ENCODE measurements around the gene ANO2. TPM values are rescaled to one million over a fixed set of nuclear protein-coding genes. Genes with fewer than 3 reads are reported as not detected.
A peak's percentile ranks its signal among the peaks of the same experiment; 100 is the strongest.

Gene ANO2
- total RNA-seq, 2 donors from 2014 or later: 14.3 to 28.5 TPM

- TF ChIP-seq CTCF (conservative IDR thresholded peaks at IDR 0.05): no peak
- peaks cover 7% of the 10 kb centered on the region for H3K9me3 Mint-ChIP-seq
- Histone ChIP-seq H3K27ac (ENCODE audit: low read depth, low read length) (no peak overlapping the region), H3K4me1 (ENCODE audit: control insufficient read depth, insufficient read depth, low read length) (no peaks in the 10 kb centered on the region), H3K9ac (ENCODE audit: extremely low read depth, low read length, poor library complexity, severe bottlenecking) (no peak overlapping the region), H3K4me3 (ENCODE audit: low read length) (no peak overlapping the region), H3K36me3 (ENCODE audit: control insufficient read depth, insufficient read depth, low read length) (no peaks in the 10 kb centered on the region), H3K9me3 (ENCODE audit: control insufficient read depth, low read length) (no peaks in the 10 kb centered on the region), H3K27me3 (ENCODE audit: control insufficient read depth, insufficient read depth, low read length, poor library complexity, severe bottlenecking) (no peaks in the 10 kb centered on the region)
- H3K4me1 Mint-ChIP-seq: peaks cover 16% of the 10 kb centered on the region
- H3K27ac Mint-ChIP-seq: peak overlapping the region; percentile 0
- H3K36me3 Mint-ChIP-seq (ENCODE audit: low read depth): peaks cover 31% of the 10 kb centered on the region
- peak; percentile 64 for DNase-seq
- no peak overlapping the region for H3K4me3 Mint-ChIP-seq
- WGBS, 2 experiments (ENCODE audit: insufficient coverage in 1 of 2, insufficient read length in 1 of 2): 45 to 55% methylated on average over 2 to 3 of the region's 4 CpGs
- H3K27me3 Mint-ChIP-seq (ENCODE audit: insufficient read depth): no peaks in the 10 kb centered on the region
These were observed 387.2 kb downstream of the ANO2 start for GRCh38 chr12:5557906-5558305.

- Mint-ChIP-seq H3K4me1 (peaks cover 16% of the 10 kb centered on the region), H3K27ac (no peak overlapping the region), H3K9me3 (peaks cover 12% of the 10 kb centered on the region), H3K27me3 (ENCODE audit: insufficient read depth) (no peaks in the 10 kb centered on the region), H3K36me3 (ENCODE audit: low read depth) (peaks cover 30% of the 10 kb centered on the region), H3K4me3 (no peak overlapping the region)
- H3K9ac ChIP-seq (ENCODE audit: extremely low read depth, low read length, poor library complexity, severe bottlenecking): no peak overlapping the region
- no peaks in the 10 kb centered on the region for H3K36me3 ChIP-seq (ENCODE audit: control insufficient read depth, insufficient read depth, low read length)
- H3K27ac ChIP-seq (ENCODE audit: low read depth, low read length): no peak overlapping the region
- H3K27me3 ChIP-seq (ENCODE audit: control insufficient read depth, insufficient read depth, low read length, poor library complexity, severe bottlenecking): no peaks in the 10 kb centered on the region
- no peak for TF ChIP-seq CTCF (conservative IDR thresholded peaks at IDR 0.05)
- H3K4me3 ChIP-seq (ENCODE audit: low read length): no peak overlapping the region
- 85 to 93% methylated on average over 5 to 6 of the region's 6 CpGs for WGBS, 2 experiments (ENCODE audit: insufficient coverage in 1 of 2, insufficient read length in 1 of 2)
- H3K9me3 ChIP-seq (ENCODE audit: control insufficient read depth, low read length): no peaks in the 10 kb centered on the region
- DNase-seq: peak; percentile 40
- H3K4me1 ChIP-seq (ENCODE audit: control insufficient read depth, insufficient read depth, low read length): no peaks in the 10 kb centered on the region
These were observed 387.9 kb downstream of the ANO2 start for GRCh38 chr12:5556946-5557673.

- no peaks in the 10 kb centered on the region for H3K4me1 ChIP-seq (ENCODE audit: control insufficient read depth, insufficient read depth, low read length)
- H3K9me3 ChIP-seq (ENCODE audit: control insufficient read depth, low read length): no peaks in the 10 kb centered on the region
- 86 to 93% methylated on average over 6 to 13 of the region's 13 CpGs for WGBS, 2 experiments (ENCODE audit: insufficient coverage in 1 of 2, insufficient read length in 1 of 2)
- Mint-ChIP-seq H3K27ac (no peak overlapping the region), H3K36me3 (ENCODE audit: low read depth) (peaks cover 26% of the 10 kb centered on the region), H3K9me3 (peaks cover 12% of the 10 kb centered on the region), H3K4me3 (no peak overlapping the region), H3K27me3 (ENCODE audit: insufficient read depth) (peaks cover 10% of the 10 kb centered on the region), H3K4me1 (peaks cover 16% of the 10 kb centered on the region)
- H3K4me3 ChIP-seq (ENCODE audit: low read length): no peak overlapping the region
- H3K27me3 ChIP-seq (ENCODE audit: control insufficient read depth, insufficient read depth, low read length, poor library complexity, severe bottlenecking): no peaks in the 10 kb centered on the region
- H3K27ac ChIP-seq (ENCODE audit: low read depth, low read length): no peak overlapping the region
- H3K9ac ChIP-seq (ENCODE audit: extremely low read depth, low read length, poor library complexity, severe bottlenecking): no peak overlapping the region
- peak; percentile 88 for TF ChIP-seq CTCF (conservative IDR thresholded peaks at IDR 0.05)
- no peaks in the 10 kb centered on the region for H3K36me3 ChIP-seq (ENCODE audit: control insufficient read depth, insufficient read depth, low read length)
- peak; percentile 91 for DNase-seq
These were observed 388.9 kb downstream of the ANO2 start for GRCh38 chr12:5556033-5556614.

Measured in endodermal cell (in vitro differentiated cells).